NK-92 (cell line): Measurements from ENCODE around the gene DACT3.

Experiments
- DNase-seq: peaks from one replicate; lab custom pipeline; 2025; ENCODE audit not compliant: unreplicated experiment; lab: John Stamatoyannopoulos, UW

Gene DACT3

GRCh38 chr19:46616631-46617322 is 44.2 kb downstream of the DACT3 start:
- no peak for DNase-seq

GRCh38 chr19:46615966-46616365 is 45.0 kb downstream of the DACT3 start:
- no peak for DNase-seq

DNA sequence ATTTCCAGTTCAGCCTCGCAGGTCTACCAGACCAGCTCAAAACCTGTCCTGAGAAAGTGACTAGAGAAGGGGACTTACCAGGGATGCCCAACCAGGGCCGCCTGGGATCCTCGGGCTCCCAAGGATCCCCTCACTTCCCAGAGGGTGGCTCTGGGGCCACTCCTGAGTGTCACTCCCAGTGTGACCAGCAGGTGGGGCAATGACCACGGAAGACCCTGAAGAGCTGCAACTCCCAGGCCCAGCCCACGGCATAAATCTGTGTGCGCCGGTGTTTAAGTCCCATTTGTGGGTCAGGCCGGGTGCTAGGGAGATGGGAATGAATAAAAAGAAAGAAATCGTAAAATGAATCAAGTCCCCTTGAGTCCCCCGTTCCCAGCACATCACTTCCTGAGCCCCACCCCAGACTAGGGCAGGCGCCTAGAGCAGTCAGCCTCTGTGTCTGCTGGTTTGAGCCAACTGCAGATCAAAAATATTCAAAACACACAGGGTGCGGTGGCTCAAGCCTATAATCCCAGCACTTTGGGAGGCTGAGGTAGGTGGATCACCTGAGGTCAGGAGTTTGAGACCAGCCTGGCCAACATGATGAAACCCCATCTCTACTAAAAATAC is 46.8 kb downstream of the DACT3 start:
- DNase-seq = no peak

- DNase-seq = no peak
These were observed 47.5 kb downstream of the DACT3 start for GRCh38 chr19:46613525-46613924.

GRCh38 chr19:46611776-46612175 is 49.2 kb downstream of the DACT3 start:
- DNase-seq = no peak

GRCh38 chr19:46610851-46611770 is 49.9 kb downstream of the DACT3 start:
- no peak for DNase-seq

DNA sequence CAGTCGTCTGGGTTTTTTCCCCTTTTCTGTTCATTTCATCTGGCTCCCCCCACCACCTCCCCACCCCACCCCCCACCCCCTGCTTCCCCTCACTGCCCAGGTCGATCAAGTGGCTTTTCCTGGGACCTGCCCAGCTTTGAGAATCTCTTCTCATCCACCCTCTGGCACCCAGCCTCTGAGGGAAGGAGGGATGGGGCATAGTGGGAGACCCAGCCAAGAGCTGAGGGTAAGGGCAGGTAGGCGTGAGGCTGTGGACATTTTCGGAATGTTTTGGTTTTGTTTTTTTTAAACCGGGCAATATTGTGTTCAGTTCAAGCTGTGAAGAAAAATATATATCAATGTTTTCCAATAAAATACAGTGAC is 50.6 kb downstream of the DACT3 start:
- no peak for DNase-seq

GRCh38 chr19:46609511-46610412 is 51.2 kb downstream of the DACT3 start:
- DNase-seq = no peak

DNA sequence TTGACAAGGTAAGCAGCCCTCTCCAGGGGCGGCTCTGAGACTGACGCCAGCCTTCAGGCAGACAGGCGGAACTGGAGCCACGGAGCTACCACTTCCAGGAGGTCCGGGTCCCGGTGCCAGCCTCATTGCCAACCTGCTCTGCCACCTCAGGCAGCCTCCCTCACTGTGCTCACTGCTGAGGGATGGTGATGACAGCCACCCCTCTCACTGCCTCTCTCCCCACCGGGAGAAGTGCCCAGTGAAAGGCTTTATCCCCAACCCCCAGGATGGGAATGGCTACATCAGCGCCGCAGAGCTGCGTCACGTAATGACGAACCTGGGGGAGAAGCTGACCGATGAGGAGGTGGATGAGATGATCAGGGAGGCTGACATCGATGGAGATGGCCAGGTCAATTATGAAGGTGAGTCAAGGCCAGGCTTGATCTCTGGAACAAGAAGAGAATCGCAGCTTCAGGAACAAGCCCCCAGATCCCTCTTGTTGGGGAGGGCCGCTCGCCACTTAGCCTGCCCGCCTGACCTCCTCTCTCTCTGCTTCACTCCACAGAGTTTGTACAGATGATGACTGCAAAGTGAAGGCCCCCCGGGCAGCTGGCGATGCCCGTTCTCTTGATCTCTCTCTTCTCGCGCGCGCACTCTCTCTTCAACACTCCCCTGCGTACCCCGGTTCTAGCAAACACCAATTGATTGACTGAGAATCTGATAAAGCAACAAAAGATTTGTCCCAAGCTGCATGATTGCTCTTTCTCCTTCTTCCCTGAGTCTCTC is 52.2 kb downstream of the DACT3 start:
- no peak for DNase-seq

DNA sequence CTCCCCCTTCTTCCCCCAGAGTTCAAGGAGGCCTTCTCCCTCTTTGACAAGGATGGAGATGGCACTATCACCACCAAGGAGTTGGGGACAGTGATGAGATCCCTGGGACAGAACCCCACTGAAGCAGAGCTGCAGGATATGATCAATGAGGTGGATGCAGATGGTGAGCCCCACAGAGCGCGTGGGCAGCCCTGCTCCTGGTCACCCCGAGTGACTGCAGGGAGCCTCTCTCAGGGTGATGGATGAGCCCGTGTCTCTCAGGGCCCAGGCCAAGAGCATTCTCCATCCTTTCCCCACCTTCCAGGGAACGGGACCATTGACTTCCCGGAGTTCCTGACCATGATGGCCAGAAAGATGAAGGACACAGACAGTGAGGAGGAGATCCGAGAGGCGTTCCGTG is 52.8 kb downstream of the DACT3 start:
- DNase-seq = no peak

GRCh38 chr19:46607448-46607841 is 53.5 kb downstream of the DACT3 start:
- DNase-seq = no peak

GRCh38 chr19:46606681-46607447 is 54.1 kb downstream of the DACT3 start:
- DNase-seq = no peak

- no peak for DNase-seq
These were observed 55.0 kb downstream of the DACT3 start for GRCh38 chr19:46606019-46606418.

DNA sequence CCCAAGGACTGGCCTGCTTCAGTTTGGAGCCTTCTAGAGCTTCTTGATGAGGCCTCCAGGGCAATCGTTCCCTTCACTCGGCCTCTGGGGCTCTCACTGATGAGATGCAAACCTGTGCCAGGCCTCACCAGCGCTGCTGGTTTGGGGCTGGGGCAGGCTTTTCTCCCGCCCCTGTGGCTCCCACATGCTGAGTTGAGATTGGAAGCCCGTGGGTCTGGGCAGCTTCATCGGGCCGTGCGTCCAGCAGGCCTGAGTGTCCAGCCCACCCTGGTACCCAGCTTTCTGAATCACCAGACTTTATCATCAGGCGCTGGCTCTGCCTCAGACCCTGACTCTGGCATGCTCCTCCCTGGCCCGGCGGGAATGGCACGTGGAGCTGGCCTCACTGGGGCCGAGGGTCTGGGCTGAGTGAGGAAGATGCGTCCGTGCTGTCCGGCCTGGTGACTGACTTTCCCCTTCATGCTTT is 55.6 kb downstream of the DACT3 start:
- no peak for DNase-seq

GRCh38 chr19:46604781-46605355 is 56.1 kb downstream of the DACT3 start:
- DNase-seq = no peak

DNA sequence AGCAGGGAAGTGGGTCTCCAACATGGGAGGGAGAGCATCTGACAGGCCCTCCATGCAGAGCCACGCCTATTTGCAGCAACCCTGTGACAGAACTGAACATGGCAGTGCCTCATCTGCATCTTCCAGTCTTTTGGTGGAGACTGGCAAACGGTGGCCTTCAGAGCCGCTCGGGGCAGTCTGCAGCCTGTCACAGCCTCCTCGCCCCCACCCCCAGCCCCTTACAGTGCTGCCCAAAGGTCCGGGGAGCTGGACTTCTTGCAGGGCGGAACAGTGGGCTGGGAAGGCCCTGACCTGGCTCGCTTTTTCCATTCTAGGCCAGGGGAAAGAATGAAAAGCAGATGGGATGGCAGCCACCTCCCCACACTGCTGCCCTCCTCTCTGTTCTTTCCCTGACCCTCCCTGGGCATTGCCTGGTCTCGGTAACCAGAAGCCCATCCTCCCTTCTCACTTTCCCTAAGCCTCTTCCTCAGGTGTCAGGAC is 57.2 kb downstream of the DACT3 start:
- no peak for DNase-seq

DNA sequence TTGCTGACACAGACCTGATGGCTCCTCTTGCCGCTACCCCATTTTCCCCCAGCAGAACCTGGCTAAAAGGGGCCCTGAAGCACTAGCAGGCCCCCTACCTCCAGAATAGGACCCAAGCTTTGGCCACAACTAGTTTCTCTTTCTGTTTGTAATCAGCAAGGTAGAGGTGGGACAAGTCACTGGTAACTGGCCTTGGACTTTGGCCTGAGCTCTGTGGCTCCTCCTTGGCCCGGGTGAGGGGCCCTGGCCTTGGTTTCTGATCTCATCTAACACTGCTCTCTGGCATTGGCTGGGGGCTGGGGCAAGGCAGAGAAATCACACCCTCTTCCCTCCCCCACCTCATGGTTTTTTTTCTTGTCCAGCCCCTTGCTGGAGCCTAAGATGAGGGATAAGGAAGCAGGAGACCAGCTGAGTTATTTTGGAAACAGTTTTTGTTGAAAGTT is 57.8 kb downstream of the DACT3 start:
- DNase-seq = no peak

DNA sequence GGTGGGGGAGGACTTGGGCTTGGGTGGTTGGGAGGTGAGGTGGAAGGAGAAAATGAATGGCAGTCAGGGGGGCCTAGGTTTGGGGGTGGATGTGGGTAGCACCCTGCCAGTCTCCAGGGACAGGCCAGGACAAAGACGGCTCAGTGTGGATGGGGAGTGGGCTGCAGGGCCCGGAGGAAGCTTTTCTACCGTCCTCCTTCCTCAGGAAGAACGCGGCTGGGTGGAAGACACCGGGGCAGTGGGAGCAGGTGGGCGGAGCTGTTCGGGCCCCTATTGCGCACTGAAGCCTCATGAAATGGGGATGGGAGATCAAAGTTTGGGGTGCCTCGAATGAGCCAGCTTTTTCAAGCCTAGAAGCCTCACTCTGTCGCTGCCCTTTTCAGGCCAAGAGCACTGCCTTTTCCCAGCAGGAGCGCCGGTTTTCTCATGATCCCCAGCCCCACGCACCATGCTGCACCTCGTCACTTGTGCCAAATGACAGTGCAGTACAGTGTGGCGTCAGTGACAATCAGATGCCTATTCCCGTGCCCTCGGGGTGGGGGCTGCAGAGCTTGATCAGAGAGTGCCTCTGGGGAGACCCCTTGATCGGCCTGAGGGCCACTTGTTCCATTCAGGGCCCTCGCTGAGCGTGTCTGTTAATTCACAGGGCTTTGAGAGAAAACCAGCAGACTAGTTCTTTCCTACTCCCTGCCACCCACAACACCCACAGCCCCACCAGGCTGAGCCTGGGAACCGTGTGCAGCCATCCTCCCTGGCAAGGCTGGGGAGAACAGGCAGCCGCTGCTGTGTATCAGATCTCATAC is 58.4 kb downstream of the DACT3 start:
- no peak for DNase-seq
